Measurements from ENCODE around the gene ADAMTSL1.

ADAMTSL1 gene

GRCh38 chr9:18683851-18684250, 209.9 kb downstream of the ADAMTSL1 start:
- no peaks in the 10 kb centered on the region for H3K27me3 ChIP-seq (ENCODE audit: control insufficient read depth in 2 of 2, insufficient read depth in 2 of 2, low read length in 2 of 2)
- H3K36me3 ChIP-seq (ENCODE audit: control insufficient read depth in 2 of 2, insufficient read depth in 2 of 2, low read length in 2 of 2), result no peaks in the 10 kb centered on the region
- no peak overlapping the region for H3K4me3 ChIP-seq (ENCODE audit: low read length in 2 of 2)
- no peaks in the 10 kb centered on the region for H3K9me3 ChIP-seq (ENCODE audit: control insufficient read depth in 2 of 2, low read length in 2 of 2)
- H3K27ac ChIP-seq (ENCODE audit: low read depth in 2 of 2, low read length in 2 of 2), result no peak overlapping the region
- no peak overlapping the region for H3K9ac ChIP-seq (ENCODE audit: low read depth in 1 of 2, low read length in 2 of 2)
- peaks cover 0 to 3% of the 10 kb centered on the region in 2 donors for H3K4me1 ChIP-seq (ENCODE audit: control insufficient read depth in 2 of 2, insufficient read depth in 2 of 2, low read length in 2 of 2)

- Histone ChIP-seq H3K36me3 (ENCODE audit: control insufficient read depth in 2 of 2, insufficient read depth in 2 of 2, low read length in 2 of 2) (no peaks in the 10 kb centered on the region), H3K9me3 (ENCODE audit: control insufficient read depth in 2 of 2, low read length in 2 of 2) (no peaks in the 10 kb centered on the region), H3K27ac (ENCODE audit: low read depth in 2 of 2, low read length in 2 of 2) (peak overlapping the region in 1 of 2 donors; percentile 0), H3K27me3 (ENCODE audit: control insufficient read depth in 2 of 2, insufficient read depth in 2 of 2, low read length in 2 of 2) (no peaks in the 10 kb centered on the region), H3K4me1 (ENCODE audit: control insufficient read depth in 2 of 2, insufficient read depth in 2 of 2, low read length in 2 of 2) (peaks cover 0 to 3% of the 10 kb centered on the region in 2 donors), H3K4me3 (ENCODE audit: low read length in 2 of 2) (no peak overlapping the region), H3K9ac (ENCODE audit: low read depth in 1 of 2, low read length in 2 of 2) (no peak overlapping the region)
Observed at GRCh38 chr9:18684593-18685317, 210.8 kb downstream of the ADAMTSL1 start.

GRCh38 chr9:18688581-18689565, 214.9 kb downstream of the ADAMTSL1 start:
- no peaks in the 10 kb centered on the region for H3K27me3 ChIP-seq (ENCODE audit: control insufficient read depth in 2 of 2, insufficient read depth in 2 of 2, low read length in 2 of 2)
- H3K4me1 ChIP-seq (ENCODE audit: control insufficient read depth in 2 of 2, insufficient read depth in 2 of 2, low read length in 2 of 2), result peaks cover 0 to 3% of the 10 kb centered on the region in 2 donors
- no peak overlapping the region for H3K9ac ChIP-seq (ENCODE audit: low read depth in 1 of 2, low read length in 2 of 2)
- no peak overlapping the region for H3K27ac ChIP-seq (ENCODE audit: low read depth in 2 of 2, low read length in 2 of 2)
- H3K36me3 ChIP-seq (ENCODE audit: control insufficient read depth in 2 of 2, insufficient read depth in 2 of 2, low read length in 2 of 2), result no peaks in the 10 kb centered on the region
- H3K4me3 ChIP-seq (ENCODE audit: low read length in 2 of 2), result no peak overlapping the region
- no peaks in the 10 kb centered on the region for H3K9me3 ChIP-seq (ENCODE audit: control insufficient read depth in 2 of 2, low read length in 2 of 2)

GRCh38 chr9:18689921-18690320, 216.0 kb downstream of the ADAMTSL1 start:
- no peak overlapping the region for H3K27ac ChIP-seq (ENCODE audit: low read depth in 2 of 2, low read length in 2 of 2)
- no peak overlapping the region for H3K4me3 ChIP-seq (ENCODE audit: low read length in 2 of 2)
- peaks cover 0 to 2% of the 10 kb centered on the region in 2 donors for H3K4me1 ChIP-seq (ENCODE audit: control insufficient read depth in 2 of 2, insufficient read depth in 2 of 2, low read length in 2 of 2)
- H3K9ac ChIP-seq (ENCODE audit: low read depth in 1 of 2, low read length in 2 of 2), result no peak overlapping the region
- H3K36me3 ChIP-seq (ENCODE audit: control insufficient read depth in 2 of 2, insufficient read depth in 2 of 2, low read length in 2 of 2), result no peaks in the 10 kb centered on the region
- peaks cover 0 to 2% of the 10 kb centered on the region in 2 donors for H3K9me3 ChIP-seq (ENCODE audit: control insufficient read depth in 2 of 2, low read length in 2 of 2)
- H3K27me3 ChIP-seq (ENCODE audit: control insufficient read depth in 2 of 2, insufficient read depth in 2 of 2, low read length in 2 of 2), result no peaks in the 10 kb centered on the region

GRCh38 chr9:18692268-18692667, 218.3 kb downstream of the ADAMTSL1 start:
- H3K27ac ChIP-seq (ENCODE audit: low read depth in 2 of 2, low read length in 2 of 2), result no peak overlapping the region
- H3K4me1 ChIP-seq (ENCODE audit: control insufficient read depth in 2 of 2, insufficient read depth in 2 of 2, low read length in 2 of 2), result no peaks in the 10 kb centered on the region
- H3K36me3 ChIP-seq (ENCODE audit: control insufficient read depth in 2 of 2, insufficient read depth in 2 of 2, low read length in 2 of 2), result no peaks in the 10 kb centered on the region
- no peak overlapping the region for H3K9ac ChIP-seq (ENCODE audit: low read depth in 1 of 2, low read length in 2 of 2)
- no peaks in the 10 kb centered on the region for H3K27me3 ChIP-seq (ENCODE audit: control insufficient read depth in 2 of 2, insufficient read depth in 2 of 2, low read length in 2 of 2)
- H3K9me3 ChIP-seq (ENCODE audit: control insufficient read depth in 2 of 2, low read length in 2 of 2), result peaks cover 0 to 2% of the 10 kb centered on the region in 2 donors
- H3K4me3 ChIP-seq (ENCODE audit: low read length in 2 of 2), result no peak overlapping the region

DNA sequence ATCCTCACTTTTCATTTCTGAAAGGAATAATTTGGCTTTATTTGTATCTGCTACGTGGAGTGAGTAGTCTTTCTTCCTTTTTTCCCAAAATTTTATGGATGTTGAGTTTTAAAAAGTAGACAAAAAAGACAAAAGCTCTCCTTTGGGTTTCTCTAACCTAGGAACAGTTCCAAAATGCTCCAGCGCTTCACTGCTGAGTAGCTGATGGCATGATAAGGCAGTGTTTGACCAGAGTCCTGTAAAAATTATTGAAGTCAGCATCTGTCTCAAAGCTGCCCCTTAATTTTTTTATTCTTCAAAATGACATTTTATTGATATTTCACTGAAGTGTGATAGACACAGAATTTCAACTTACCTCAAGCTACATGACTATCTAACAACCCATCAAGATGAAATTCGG, 219.0 kb downstream of the ADAMTSL1 start:
- no peaks in the 10 kb centered on the region for H3K27me3 ChIP-seq (ENCODE audit: control insufficient read depth in 2 of 2, insufficient read depth in 2 of 2, low read length in 2 of 2)
- no peak overlapping the region for H3K9ac ChIP-seq (ENCODE audit: low read depth in 1 of 2, low read length in 2 of 2)
- no peak overlapping the region for H3K27ac ChIP-seq (ENCODE audit: low read depth in 2 of 2, low read length in 2 of 2)

GRCh38 chr9:18694959-18695668, 221.2 kb downstream of the ADAMTSL1 start:
- Histone ChIP-seq H3K4me1 (ENCODE audit: control insufficient read depth in 2 of 2, insufficient read depth in 2 of 2, low read length in 2 of 2) (no peaks in the 10 kb centered on the region), H3K36me3 (ENCODE audit: control insufficient read depth in 2 of 2, insufficient read depth in 2 of 2, low read length in 2 of 2) (no peaks in the 10 kb centered on the region), H3K9ac (ENCODE audit: low read depth in 1 of 2, low read length in 2 of 2) (no peak overlapping the region), H3K4me3 (ENCODE audit: low read length in 2 of 2) (no peak overlapping the region), H3K9me3 (ENCODE audit: control insufficient read depth in 2 of 2, low read length in 2 of 2) (peaks cover 0 to 2% of the 10 kb centered on the region in 2 donors), H3K27me3 (ENCODE audit: control insufficient read depth in 2 of 2, insufficient read depth in 2 of 2, low read length in 2 of 2) (no peaks in the 10 kb centered on the region), H3K27ac (ENCODE audit: low read depth in 2 of 2, low read length in 2 of 2) (no peak overlapping the region)

More for the DNA sequence above, 219.0 kb downstream of the ADAMTSL1 start:
- Histone ChIP-seq H3K4me1 (ENCODE audit: control insufficient read depth in 2 of 2, insufficient read depth in 2 of 2, low read length in 2 of 2) (no peaks in the 10 kb centered on the region), H3K4me3 (ENCODE audit: low read length in 2 of 2) (no peak overlapping the region), H3K36me3 (ENCODE audit: control insufficient read depth in 2 of 2, insufficient read depth in 2 of 2, low read length in 2 of 2) (no peaks in the 10 kb centered on the region), H3K9me3 (ENCODE audit: control insufficient read depth in 2 of 2, low read length in 2 of 2) (peaks cover 0 to 2% of the 10 kb centered on the region in 2 donors)

GRCh38 chr9:18698992-18699391, 225.0 kb downstream of the ADAMTSL1 start:
- no peak overlapping the region for H3K27ac ChIP-seq (ENCODE audit: low read depth in 2 of 2, low read length in 2 of 2)
- no peak overlapping the region for H3K9ac ChIP-seq (ENCODE audit: low read depth in 1 of 2, low read length in 2 of 2)
- H3K27me3 ChIP-seq (ENCODE audit: control insufficient read depth in 2 of 2, insufficient read depth in 2 of 2, low read length in 2 of 2), result no peaks in the 10 kb centered on the region
- no peak overlapping the region for H3K4me3 ChIP-seq (ENCODE audit: low read length in 2 of 2)
- no peaks in the 10 kb centered on the region for H3K4me1 ChIP-seq (ENCODE audit: control insufficient read depth in 2 of 2, insufficient read depth in 2 of 2, low read length in 2 of 2)
- no peaks in the 10 kb centered on the region for H3K36me3 ChIP-seq (ENCODE audit: control insufficient read depth in 2 of 2, insufficient read depth in 2 of 2, low read length in 2 of 2)
- H3K9me3 ChIP-seq (ENCODE audit: control insufficient read depth in 2 of 2, low read length in 2 of 2), result peaks cover 0 to 2% of the 10 kb centered on the region in 2 donors

- H3K9me3 ChIP-seq (ENCODE audit: control insufficient read depth in 2 of 2, low read length in 2 of 2), result peaks cover 0 to 1% of the 10 kb centered on the region in 2 donors
- no peak overlapping the region for H3K4me3 ChIP-seq (ENCODE audit: low read length in 2 of 2)
- no peaks in the 10 kb centered on the region for H3K36me3 ChIP-seq (ENCODE audit: control insufficient read depth in 2 of 2, insufficient read depth in 2 of 2, low read length in 2 of 2)
- no peaks in the 10 kb centered on the region for H3K4me1 ChIP-seq (ENCODE audit: control insufficient read depth in 2 of 2, insufficient read depth in 2 of 2, low read length in 2 of 2)
- no peak overlapping the region for H3K9ac ChIP-seq (ENCODE audit: low read depth in 1 of 2, low read length in 2 of 2)
- no peaks in the 10 kb centered on the region for H3K27me3 ChIP-seq (ENCODE audit: control insufficient read depth in 2 of 2, insufficient read depth in 2 of 2, low read length in 2 of 2)
- H3K27ac ChIP-seq (ENCODE audit: low read depth in 2 of 2, low read length in 2 of 2), result no peak overlapping the region
Observed at GRCh38 chr9:18699764-18700163, 225.8 kb downstream of the ADAMTSL1 start.
